GM23338 (cell line): Measurements from ENCODE around the gene TRABD2A. TPM values are rescaled to one million over a fixed set of nuclear protein-coding genes. Genes with fewer than 3 reads are reported as not detected.

Experiments
- ATAC-seq: fragments of 200-7000 bp; cut with Tn5 transposase; 3 replicates; pipeline ENCODE4 v1.9.1; 2020
- DNase-seq: peaks from one replicate; pipeline ENCODE4 v3.0.0-alpha.2; 2015; ENCODE audit warnings: low spot score
- H2AFZ ChIP-seq: fragments of 200-600 bp; sonication (generic); 2 replicates; pipeline ENCODE4 v1.8.0; 2016; ENCODE audit warnings: antibody characterized with exemption, mild to moderate bottlenecking, moderate library complexity
- H3F3A ChIP-seq: fragments of 200-600 bp; sonication (generic); replicated peaks from 2 replicates; pipeline ENCODE4 v1.8.0; 2017; ENCODE audit warnings: antibody characterized with exemption, mixed run types, low read depth
- H3K27ac ChIP-seq: fragments of 200-600 bp; sonication (generic); 2 replicates; pipeline ENCODE4 v1.6.1; 2016; ENCODE audit warnings: low read depth
- H3K27me3 ChIP-seq: fragments of 200-600 bp; sonication (generic); 2 replicates; pipeline ENCODE4 v1.8.0; 2016; ENCODE audit warnings: mild to moderate bottlenecking, mixed run types, moderate library complexity; ENCODE audit not compliant: insufficient read depth
- H3K36me3 ChIP-seq: fragments of 200-600 bp; sonication (generic); 2 replicates; pipeline ENCODE4 v1.8.0; 2016; ENCODE audit warnings: mild to moderate bottlenecking; ENCODE audit not compliant: insufficient read depth
- H3K4me1 ChIP-seq: fragments of 200-600 bp; sonication (generic); 2 replicates; pipeline ENCODE4 v1.8.0; 2016; ENCODE audit warnings: mild to moderate bottlenecking, moderate library complexity; ENCODE audit not compliant: insufficient read depth
- H3K4me2 ChIP-seq: fragments of 200-600 bp; sonication (generic); 2 replicates; pipeline ENCODE4 v1.7.1; 2017; ENCODE audit warnings: mixed run types
- H3K4me3 ChIP-seq: fragments of 200-600 bp; sonication (generic); 2 replicates; pipeline ENCODE4 v1.6.1; 2016; ENCODE audit warnings: mixed run types
- H3K79me2 ChIP-seq: fragments of 200-600 bp; sonication (generic); replicated peaks from 2 replicates; pipeline ENCODE4 v1.8.0; 2017; ENCODE audit warnings: mild to moderate bottlenecking; ENCODE audit not compliant: insufficient read depth
- H3K9me2 ChIP-seq: fragments of 200-600 bp; sonication (generic); 2 replicates; pipeline ENCODE4 v1.8.0; 2017; ENCODE audit not compliant: insufficient read depth
- H4K20me1 ChIP-seq: fragments of 200-600 bp; sonication (generic); replicated peaks from 2 replicates; pipeline ENCODE4 v1.8.0; 2017; ENCODE audit warnings: mild to moderate bottlenecking; ENCODE audit not compliant: insufficient read depth
- H3K27ac Mint-ChIP-seq: 2 replicates; pipeline ENCODE4 v1.8.0; 2020; ENCODE audit warnings: inconsistent platforms, mild to moderate bottlenecking, moderate library complexity, mixed read lengths
- H3K27me3 Mint-ChIP-seq: 3 replicates; pipeline ENCODE4 v1.8.0; 2022; ENCODE audit warnings: low read depth, mild to moderate bottlenecking, moderate library complexity, mixed read lengths, inconsistent platforms; ENCODE audit not compliant: insufficient read depth, poor library complexity
- H3K36me3 Mint-ChIP-seq: 3 replicates; pipeline ENCODE4 v1.8.0; 2021; ENCODE audit warnings: low read depth, mild to moderate bottlenecking, inconsistent platforms, moderate library complexity, mixed read lengths
- H3K4me1 Mint-ChIP-seq: 3 replicates; pipeline ENCODE4 v1.8.0; 2020; ENCODE audit warnings: mild to moderate bottlenecking, inconsistent platforms, mixed read lengths
- H3K4me3 Mint-ChIP-seq: 3 replicates; pipeline ENCODE4 v1.8.0; 2021; ENCODE audit warnings: moderate library complexity, mild to moderate bottlenecking, inconsistent platforms, mixed read lengths
- H3K9me3 Mint-ChIP-seq: 3 replicates; pipeline ENCODE4 v1.8.0; 2020; ENCODE audit warnings: moderate library complexity, mild to moderate bottlenecking, inconsistent platforms, mixed read lengths
- CREB1 ChIP-seq: fragments of 250-450 bp; sonication (Bioruptor Pico); IDR thresholded peaks from 2 replicates; pipeline ENCODE4 v1.5.0; 2020; ENCODE audit warnings: low read depth, mild to moderate bottlenecking, moderate library complexity
- CTCF ChIP-seq, 2 experiments: fragments of 200-600 bp in 1 of 2; sonication (generic) in 1 of 2; conservative IDR thresholded peaks; 2 replicates each; pipeline versions ENCODE4 v1.5.1 to v1.6.1; 2016 to 2017; ENCODE audit warnings: antibody characterized with exemption in 2 of 2, low read depth in 2 of 2, mild to moderate bottlenecking in 2 of 2, moderate library complexity in 1 of 2
- ETS1 ChIP-seq: IDR thresholded peaks from 2 replicates; pipeline ENCODE4 v1.6.1; 2016; ENCODE audit warnings: antibody characterized with exemption
- EZH2 ChIP-seq: fragments of 200-600 bp; sonication (generic); IDR thresholded peaks from one replicate; pipeline ENCODE4 v1.8.0; 2017; ENCODE audit warnings: antibody characterized with exemption, mild to moderate bottlenecking, low read depth; ENCODE audit not compliant: unreplicated experiment
- EZH2phosphoT487 ChIP-seq: fragments of 200-600 bp; sonication (generic); IDR thresholded peaks from one replicate; pipeline ENCODE4 v1.8.1; 2018; ENCODE audit warnings: antibody characterized with exemption; ENCODE audit not compliant: unreplicated experiment
- NANOG ChIP-seq: IDR thresholded peaks from 2 replicates; pipeline ENCODE4 v1.6.1; 2016; ENCODE audit warnings: antibody characterized with exemption, borderline replicate concordance
- POLR2AphosphoS5 ChIP-seq: IDR thresholded peaks from 2 replicates; pipeline ENCODE4 v1.6.1; 2016; ENCODE audit warnings: antibody characterized with exemption, low read depth
- REST ChIP-seq: IDR thresholded peaks from one replicate; pipeline ENCODE4 v1.6.1; 2018; ENCODE audit warnings: antibody characterized with exemption; ENCODE audit not compliant: unreplicated experiment
- STAT1 ChIP-seq: IDR thresholded peaks from one replicate; pipeline ENCODE4 v1.6.1; 2016; ENCODE audit warnings: antibody characterized with exemption; ENCODE audit not compliant: unreplicated experiment
- ZNF114 ChIP-seq: fragments of 250-450 bp; sonication (Bioruptor Pico); IDR thresholded peaks from 2 replicates; pipeline ENCODE4 v1.5.0; 2020; ENCODE audit warnings: mild to moderate bottlenecking, moderate library complexity
- ZNF331 ChIP-seq: fragments of 250-450 bp; sonication (Bioruptor Pico); IDR thresholded peaks from 2 replicates; pipeline ENCODE4 v1.5.0; 2020; ENCODE audit warnings: low read depth, mild to moderate bottlenecking, moderate library complexity
- polyA plus RNA-seq: library from polyadenylated mRNA; unstranded; fragments of >200 nt; fragmentation: Nextera tagmentation; extraction: Ambion mirVana; gene quantifications from 2 replicates; pipeline ENCODE4 v1.2.1, GENCODE V29; 2016
- total RNA-seq: library from RNA; depleted of rRNA; stranded (reverse); fragments of >200 nt; shearing (Covaris generic); gene quantifications from 2 replicates; pipeline ENCODE4 v1.2.3, GENCODE V29; 2014

TRABD2A gene
- total and polyA plus RNA-seq, 2 experiments from 2014 or later: 5.5 to 12.1 TPM

- no peak overlapping the region for H3K27ac Mint-ChIP-seq
- peak overlapping the region; percentile 93 for H2AFZ ChIP-seq
Measured at GRCh38 chr2:84781942-84782716, 98.8 kb downstream of the TRABD2A start.

GRCh38 chr2:84779781-84780180 lies 101.1 kb downstream of the TRABD2A start:
- Histone ChIP-seq H2AFZ (no peak overlapping the region), H3K79me2 (no peaks in the 10 kb centered on the region), H4K20me1 (no peaks in the 10 kb centered on the region), H3K4me3 (no peak overlapping the region), H3K4me1 (peaks cover 10% of the 10 kb centered on the region; the same call in 1 of the 2 replicates), H3K4me2 (no peak overlapping the region), H3K27me3 (no peaks in the 10 kb centered on the region), H3K27ac (no peak overlapping the region), H3K9me2 (0 out of 2 replicates have a peak, but pooled peaks cover 3% of the 10 kb centered on the region), H3F3A (no peaks in the 10 kb centered on the region), H3K36me3 (peaks cover 4% of the 10 kb centered on the region; the same call in 1 of the 2 replicates)
- Mint-ChIP-seq H3K36me3 (peaks cover 3% of the 10 kb centered on the region; the same call in 1 of the 3 replicates), H3K27ac (no peak overlapping the region), H3K4me1 (peaks cover 12% of the 10 kb centered on the region), H3K9me3 (peaks cover 12% of the 10 kb centered on the region), H3K27me3 (no peaks in the 10 kb centered on the region), H3K4me3 (no peak overlapping the region)
- no peak for ATAC-seq
- no peak for DNase-seq
- TF ChIP-seq EZH2: no peak
- TF ChIP-seq ZNF114 (CRISPR knock-in tag): no peak
- TF ChIP-seq CREB1 (CRISPR knock-in tag): no peak
- TF ChIP-seq CTCF (conservative IDR thresholded peaks at IDR 0.05; ENCODE audit: low read depth in 2 of 2): no peak
- no peak for TF ChIP-seq EZH2phosphoT487
- TF ChIP-seq STAT1: no peak
- no peak for TF ChIP-seq POLR2AphosphoS5
- no peak for TF ChIP-seq ZNF331 (CRISPR knock-in tag)
- TF ChIP-seq REST: no peak

More at GRCh38 chr2:84781942-84782716, 98.8 kb downstream of the TRABD2A start:
- Histone ChIP-seq H3K4me2 (no peak overlapping the region), H3K36me3 (no peaks in the 10 kb centered on the region), H3K27ac (no peak overlapping the region), H3K79me2 (no peaks in the 10 kb centered on the region), H4K20me1 (no peaks in the 10 kb centered on the region), H3F3A (no peaks in the 10 kb centered on the region), H3K4me3 (no peak overlapping the region), H3K27me3 (no peaks in the 10 kb centered on the region), H3K9me2 (0 out of 2 replicates have a peak, but pooled peaks cover 3% of the 10 kb centered on the region), H3K4me1 (peaks cover 10% of the 10 kb centered on the region; the same call in 1 of the 2 replicates)
- DNase-seq (peak; percentile 24), ATAC-seq (peak; percentile 45; the same call in 2 of the 3 replicates)
- H3K9me3 Mint-ChIP-seq: peaks cover 5% of the 10 kb centered on the region; the same call in 2 of the 3 replicates
- peaks cover 2% of the 10 kb centered on the region; the same call in 1 of the 3 replicates for H3K36me3 Mint-ChIP-seq
- H3K4me3 Mint-ChIP-seq: no peak overlapping the region
- no peak for TF ChIP-seq NANOG
- no peak for TF ChIP-seq ETS1
- no peaks in the 10 kb centered on the region for H3K27me3 Mint-ChIP-seq
- H3K4me1 Mint-ChIP-seq: peaks cover 15% of the 10 kb centered on the region
